PC-9 (cell line): ENCODE measurements around the gene ZSCAN12. TPM values are rescaled to one million over a fixed set of nuclear protein-coding genes. Genes with fewer than 3 reads are reported as not detected.

Experiments used
- BruUV-seq: library from RNA; stranded (reverse); fragments of 400-500 nt; replicated peaks from 2 replicates; lab custom pipeline; 2021; lab: Mats Ljungman, UMichigan
- CTCF ChIA-PET: fragments of 300-600 bp; sonication (Branson Sonifier 250); formaldehyde crosslinking; loops from one replicate; lab custom pipeline; 2022; ENCODE audit warnings: antibody characterized with exemption; lab: Charles Lee
- POLR2A ChIA-PET: fragments of 300-600 bp; sonication (Branson Sonifier 250); formaldehyde crosslinking; loops from one replicate; lab custom pipeline; 2022; ENCODE audit warnings: antibody characterized with exemption; ENCODE audit not compliant: unreplicated experiment; lab: Charles Lee
- DNase-seq, 2 experiments: peaks; one replicate each; pipeline versions ENCODE4 v3.0.0 to v3.0.0-alpha.2; 2015 to 2022; ENCODE audit warnings: mixed read lengths in 1 of 2
- H2AFZ ChIP-seq: fragments of 200-600 bp; sonication (generic); 2 replicates; pipeline ENCODE4 v1.8.1; 2017; ENCODE audit warnings: antibody characterized with exemption
- H3F3A ChIP-seq: fragments of 200-600 bp; sonication (generic); 2 replicates; pipeline ENCODE4 v1.8.1; 2017; ENCODE audit warnings: antibody characterized with exemption, mild to moderate bottlenecking, low read depth; ENCODE audit not compliant: insufficient read depth
- H3K27ac ChIP-seq: fragments of 200-600 bp; sonication (generic); 2 replicates; pipeline ENCODE4 v1.6.1; 2016; ENCODE audit warnings: mixed run types
- H3K27me3 ChIP-seq: fragments of 200-600 bp; sonication (generic); 2 replicates; pipeline ENCODE4 v1.6.1; 2016; ENCODE audit warnings: low read depth, mixed run types; ENCODE audit not compliant: insufficient read depth
- H3K36me3 ChIP-seq: fragments of 200-600 bp; sonication (generic); 2 replicates; pipeline ENCODE4 v1.6.1; 2016; ENCODE audit warnings: low read depth, mixed run types
- H3K4me1 ChIP-seq: fragments of 200-600 bp; sonication (generic); replicated peaks from 2 replicates; pipeline ENCODE4 v1.6.1; 2016; ENCODE audit warnings: mixed run types; ENCODE audit not compliant: insufficient read depth
- H3K4me2 ChIP-seq: fragments of 200-600 bp; sonication (generic); 2 replicates; pipeline ENCODE4 v1.6.1; 2017; ENCODE audit warnings: mixed run types
- H3K4me3 ChIP-seq: fragments of 200-600 bp; sonication (generic); 2 replicates; pipeline ENCODE4 v1.6.1; 2016; ENCODE audit warnings: mixed run types
- H3K79me2 ChIP-seq: fragments of 200-600 bp; sonication (generic); 2 replicates; pipeline ENCODE4 v1.6.1; 2017; ENCODE audit warnings: low read depth, mixed run types
- H3K9me2 ChIP-seq: fragments of 200-600 bp; sonication (generic); 2 replicates; pipeline ENCODE4 v1.8.1; 2017; ENCODE audit warnings: mild to moderate bottlenecking; ENCODE audit not compliant: insufficient read depth
- H3K9me3 ChIP-seq: fragments of 200-600 bp; sonication (generic); 2 replicates; pipeline ENCODE4 v1.8.1; 2016; ENCODE audit warnings: low read depth; ENCODE audit not compliant: insufficient read depth
- H4K20me1 ChIP-seq: fragments of 200-600 bp; sonication (generic); 2 replicates; pipeline ENCODE4 v1.8.1; 2017; ENCODE audit not compliant: insufficient read depth
- CTCF ChIP-seq: fragments of 200-600 bp; sonication (generic); conservative IDR thresholded peaks from 2 replicates; pipeline ENCODE4 v1.6.1; 2017; ENCODE audit warnings: mixed run types, antibody characterized with exemption, mild to moderate bottlenecking, moderate library complexity
- EZH2 ChIP-seq: fragments of 200-600 bp; sonication (generic); IDR thresholded peaks from 2 replicates; pipeline ENCODE4 v1.8.0; 2017; ENCODE audit warnings: antibody characterized with exemption, low read depth
- intact Hi-C: fragments of 100-400 bp; cut with micrococcal nuclease; formaldehyde crosslinking; loops from one replicate; pipeline ENCODE4 v1.10.0; 2022; ENCODE audit not compliant: unreplicated experiment
- total RNA-seq: library from RNA; stranded (reverse); gene quantifications from 2 replicates; pipeline ENCODE4 v1.2.3, GENCODE V29; 2021

ZSCAN12 gene
- total RNA-seq, 1 experiment from 2014 or later: 11.2 TPM

GRCh38 chr6:28384143-28384533, 15.4 kb downstream of the ZSCAN12 start:
- DNase-seq: no peak
- ChIA-PET CTCF (interaction anchor here (1.2 to 1.4 kb wide), 3 partner anchors 132 to 202 kb away, joined by 3 to 4 read pairs (median 3); partner anchors contain the start of gene ZKSCAN4), POLR2A (interaction anchor here (0.9 to 1.1 kb wide), 2 partner anchors 491 to 574 kb away, joined by 3 read pairs; a partner anchor contains a TSS)
- H3K27me3 ChIP-seq: no peaks in the 10 kb centered on the region
- H3K9me3 ChIP-seq: peaks cover 1% of the 10 kb centered on the region; the same call in 1 of the 2 replicates
- no peaks in the 10 kb centered on the region for H3K79me2 ChIP-seq
- no peak overlapping the region for H3K27ac ChIP-seq
- H3K4me3 ChIP-seq: no peak overlapping the region
- TF ChIP-seq EZH2 (no peak), CTCF (no peak)
- no peaks in the 10 kb centered on the region for H3K9me2 ChIP-seq
- BruUV-seq: no TSS peak
- intact Hi-C loops: no loop called here
- no peaks in the 10 kb centered on the region for H4K20me1 ChIP-seq
- peak overlapping the region; percentile 81 for H3K4me2 ChIP-seq
- H2AFZ ChIP-seq: no peak overlapping the region
- peaks cover 8% of the 10 kb centered on the region; the same call in 1 of the 2 replicates for H3K4me1 ChIP-seq
- H3F3A ChIP-seq: peaks cover 18% of the 10 kb centered on the region; the same call in 1 of the 2 replicates
- H3K36me3 ChIP-seq: peaks cover 23% of the 10 kb centered on the region; the same call in 1 of the 2 replicates

GRCh38 chr6:28383235-28384142, 16.1 kb downstream of the ZSCAN12 start:
- H3K4me1 ChIP-seq: peaks cover 8% of the 10 kb centered on the region; the same call in 1 of the 2 replicates
- BruUV-seq: no TSS peak
- peaks cover 3% of the 10 kb centered on the region; the same call in 1 of the 2 replicates for H3K9me3 ChIP-seq
- intact Hi-C loops: loop anchor here (1.0 to 2.0 kb wide), 3 partner anchors 16 to 481 kb away; partner anchors contain the start of genes ZKSCAN4 and ZSCAN12
- no peak overlapping the region for H3K27ac ChIP-seq
- POLR2A ChIA-PET: interaction anchor here (0.6 to 1.1 kb wide), 10 partner anchors 10 to 1203 kb away, joined by 3 to 7 read pairs (median 3); a partner anchor contains a TSS
- H2AFZ ChIP-seq: peak overlapping the region; percentile 75
- peak overlapping the region; percentile 81 for H3K4me2 ChIP-seq
- no peaks in the 10 kb centered on the region for H4K20me1 ChIP-seq
- CTCF ChIA-PET: interaction anchor here (0.5 to 2.2 kb wide), 6 partner anchors 19 to 267 kb away, joined by 3 to 9 read pairs (median 3); partner anchors contain the start of gene ZKSCAN4
- peaks cover 23% of the 10 kb centered on the region; the same call in 1 of the 2 replicates for H3K36me3 ChIP-seq
- H3K4me3 ChIP-seq: peak overlapping the region; percentile 64
- H3K79me2 ChIP-seq: no peaks in the 10 kb centered on the region
- no peaks in the 10 kb centered on the region for H3K27me3 ChIP-seq
- DNase-seq: peak; percentile 74 to 92
- H3K9me2 ChIP-seq: no peaks in the 10 kb centered on the region
- TF ChIP-seq EZH2: no peak
- TF ChIP-seq CTCF: peak; percentile 68
- peaks cover 18% of the 10 kb centered on the region; the same call in 1 of the 2 replicates for H3F3A ChIP-seq

- H3F3A ChIP-seq: peaks cover 18% of the 10 kb centered on the region; the same call in 1 of the 2 replicates
- H3K27ac ChIP-seq: no peak overlapping the region
- H3K4me2 ChIP-seq: no peak overlapping the region
- peaks cover 3% of the 10 kb centered on the region; the same call in 1 of the 2 replicates for H3K9me3 ChIP-seq
- TF ChIP-seq EZH2 (no peak), CTCF (no peak)
- POLR2A ChIA-PET: no interaction called here
- BruUV-seq: no TSS peak
- no peaks in the 10 kb centered on the region for H3K9me2 ChIP-seq
- no peaks in the 10 kb centered on the region for H3K79me2 ChIP-seq
- intact Hi-C loops: no loop called here
- DNase-seq: no peak
- H3K4me3 ChIP-seq: no peak overlapping the region
- H3K4me1 ChIP-seq: peaks cover 8% of the 10 kb centered on the region; the same call in 1 of the 2 replicates
- H3K27me3 ChIP-seq: no peaks in the 10 kb centered on the region
- peaks cover 23% of the 10 kb centered on the region; the same call in 1 of the 2 replicates for H3K36me3 ChIP-seq
- no peaks in the 10 kb centered on the region for H4K20me1 ChIP-seq
- no peak overlapping the region for H2AFZ ChIP-seq
- CTCF ChIA-PET: no interaction called here
Measured at GRCh38 chr6:28380381-28380780, 19.2 kb downstream of the ZSCAN12 start.
